K562 (cell line): ENCODE data around the gene SLC2A4RG. TPM values are rescaled to one million over a fixed set of nuclear protein-coding genes. Genes with fewer than 3 reads are reported as not detected.

Experiments
- ATAC-seq: fragments of 200-7000 bp; cut with Tn5 transposase; 3 replicates; pipeline ENCODE4 v1.9.1; 2020; ENCODE audit warnings: moderate library complexity
- BruUV-seq: library from RNA; stranded (reverse); fragments of 400-500 nt; replicated peaks from 2 replicates; lab custom pipeline; 2021; lab: Mats Ljungman, UMichigan
- CTCF ChIA-PET: fragments of 300-600 bp; formaldehyde crosslinking; extraction: SDS; loops from one replicate; lab custom pipeline; 2021; ENCODE audit warnings: low intra/inter-chr PET ratio; lab: Yijun Ruan, JAX
- POLR2A ChIA-PET: fragments of 300-600, 350-650 bp; sonication (Branson Sonifier 250); formaldehyde crosslinking; extraction: SDS; loops from one replicate; lab custom pipeline; 2021; ENCODE audit warnings: antibody characterized with exemption, inconsistent platforms; lab: Yijun Ruan, JAX
- DNase-seq, 4 experiments: peaks; one replicate each; pipeline versions ENCODE4 v3.0.0 to v3.0.0-alpha.2; 2011 to 2018; ENCODE audit warnings: low spot score in 3 of 4, mixed read lengths in 3 of 4; ENCODE audit errors: extremely low read depth in 1 of 4
- FAIRE-seq: peaks from 2 replicates; lab custom pipeline; 2011; peaks lifted over from hg19 to GRCh38; lab: Jason Lieb, UNC
- H2AFZ ChIP-seq: 2 replicates; pipeline ENCODE4 v1.6.0; 2011; ENCODE audit warnings: low read depth, low read length, control low read depth, inconsistent platforms
- H3K27ac ChIP-seq: fragments of 200-600 bp; 3 replicates; pipeline ENCODE4 v1.8.0; 2011; ENCODE audit warnings: low read depth, mild to moderate bottlenecking, control low read depth, inconsistent platforms, low read length, moderate library complexity, mixed read lengths; ENCODE audit errors: extremely low read depth
- H3K27me3 ChIP-seq, 2 experiments: fragments of 300-600 bp in 1 of 2; 2 replicates in 1 of 2; 3 replicates in 1 of 2; pipeline versions ENCODE4 v1.6.0 to v1.8.0; 2011; ENCODE audit warnings: inconsistent platforms in 2 of 2, low read length in 2 of 2, mild to moderate bottlenecking in 1 of 2, mixed read lengths in 1 of 2, moderate library complexity in 1 of 2; ENCODE audit not compliant: control insufficient read depth in 2 of 2, insufficient read depth in 2 of 2
- H3K36me3 ChIP-seq: fragments of 300-600 bp; 3 replicates; pipeline ENCODE4 v1.8.0; 2011; ENCODE audit warnings: mild to moderate bottlenecking, low read length, inconsistent platforms; ENCODE audit not compliant: control insufficient read depth, insufficient read depth
- H3K4me1 ChIP-seq, 2 experiments: fragments of 200-600 bp in 1 of 2; replicated peaks in 1 of 2; 2 replicates in 1 of 2; 3 replicates in 1 of 2; pipeline versions ENCODE4 v1.5.1 to v1.8.0; 2011; ENCODE audit warnings: inconsistent platforms in 2 of 2, low read length in 2 of 2, mild to moderate bottlenecking in 1 of 2, mixed read lengths in 1 of 2, moderate library complexity in 1 of 2; ENCODE audit not compliant: control insufficient read depth in 2 of 2, insufficient read depth in 2 of 2
- H3K4me2 ChIP-seq: 2 replicates; pipeline ENCODE4 v1.6.1; 2011; ENCODE audit warnings: low read length, control low read depth, inconsistent platforms, mixed read lengths; ENCODE audit not compliant: insufficient read depth
- H3K4me3 ChIP-seq: fragments of 200-600 bp; sonication (generic), shearing (Covaris generic); 2 replicates; pipeline ENCODE4 v1.5.1; 2016; ENCODE audit warnings: control low read depth, inconsistent platforms
- H3K79me2 ChIP-seq: fragments of 200-600 bp; 3 replicates; pipeline ENCODE4 v1.8.0; 2011; ENCODE audit warnings: low read length, inconsistent platforms; ENCODE audit not compliant: control insufficient read depth, insufficient read depth
- H3K9ac ChIP-seq, 2 experiments: 2 replicates each; pipeline versions ENCODE4 v1.6.0 to v1.6.1; 2011; ENCODE audit warnings: low read depth in 2 of 2, low read length in 2 of 2, control low read depth in 1 of 2, inconsistent platforms in 1 of 2, mild to moderate bottlenecking in 1 of 2, mixed read lengths in 1 of 2; ENCODE audit not compliant: insufficient read depth in 1 of 2
- H3K9me1 ChIP-seq: one replicate; pipeline ENCODE4 v1.6.0; 2011; ENCODE audit warnings: inconsistent platforms, mild to moderate bottlenecking, low read length, moderate library complexity; ENCODE audit not compliant: control insufficient read depth, insufficient read depth
- H3K9me3 ChIP-seq: replicated peaks from 2 replicates; pipeline ENCODE4 v1.5.1; 2011; ENCODE audit warnings: low read depth, low read length, inconsistent platforms; ENCODE audit not compliant: control insufficient read depth, insufficient read depth
- H4K20me1 ChIP-seq: replicated peaks from 2 replicates; pipeline ENCODE4 v1.6.1; 2011; ENCODE audit warnings: low read length, inconsistent platforms, mixed read lengths; ENCODE audit not compliant: control insufficient read depth, insufficient read depth
- ERF ChIP-seq: fragments of 450-650 bp; formaldehyde crosslinking; IDR thresholded peaks from 2 replicates; pipeline ENCODE4 v1.4.0; 2020; ENCODE audit warnings: mild to moderate bottlenecking, mixed read lengths
- MCM5 ChIP-seq: fragments of 450-650 bp; IDR thresholded peaks from 2 replicates; pipeline ENCODE4 v1.6.1; 2016; ENCODE audit warnings: low read depth
- NFRKB ChIP-seq: fragments of 450-650 bp; IDR thresholded peaks from 2 replicates; pipeline ENCODE4 v1.6.1; 2016; ENCODE audit warnings: low read depth
- RCOR1 ChIP-seq, 2 experiments: IDR thresholded peaks; 2 replicates each; pipeline ENCODE4 v1.6.1; 2012; ENCODE audit warnings: low read depth in 2 of 2, low read length in 2 of 2, borderline replicate concordance in 1 of 2, improper control_type of control experiment in 1 of 2
- RFX1 ChIP-seq: fragments of 450-650 bp; IDR thresholded peaks from 2 replicates; pipeline ENCODE4 v1.6.1; 2016; ENCODE audit warnings: mild to moderate bottlenecking, moderate library complexity
- TFAM ChIP-seq: fragments of 250-450 bp; sonication (Bioruptor Pico); conservative IDR thresholded peaks from 2 replicates; pipeline ENCODE4 v1.5.0; 2021; ENCODE audit warnings: mild to moderate bottlenecking, moderate library complexity
- USF2 ChIP-seq: sonication (generic); formaldehyde crosslinking; IDR thresholded peaks from 2 replicates; pipeline ENCODE4 v1.5.0; 2020; ENCODE audit warnings: missing genetic modification reagents
- ZBTB12 ChIP-seq: fragments of 250-450 bp; sonication (Bioruptor Pico); IDR thresholded peaks from 2 replicates; pipeline ENCODE4 v1.4.0; 2020
- ZFP30 ChIP-seq: fragments of 250-450 bp; sonication (Bioruptor Pico); IDR thresholded peaks from 2 replicates; pipeline ENCODE4 v1.8.0; 2022; ENCODE audit warnings: moderate library complexity, mild to moderate bottlenecking, inconsistent platforms, borderline replicate concordance
- ZNF165 ChIP-seq: fragments of 250-450 bp; sonication (Bioruptor Pico); IDR thresholded peaks from 2 replicates; pipeline ENCODE4 v1.4.0; 2020; ENCODE audit warnings: borderline replicate concordance
- ZNF318 ChIP-seq, 2 experiments: fragments of 450-650 bp; IDR thresholded peaks; 2 replicates each; pipeline ENCODE4 v1.6.1; 2016; ENCODE audit warnings: mild to moderate bottlenecking in 2 of 2, borderline replicate concordance in 1 of 2, low read depth in 1 of 2, moderate library complexity in 1 of 2
- WGBS: fragments of 100-300 bp; shearing (Covaris generic); methylation state at CpG from one replicate; pipeline ENCODE4 v1.1.6; 2016; ENCODE audit warnings: low coverage, mixed read lengths; ENCODE audit not compliant: insufficient coverage; ENCODE audit errors: missing lambda C conversion rate; 5-methylcytosine and 5-hydroxymethylcytosine counted together
- in situ Hi-C: fragments of 300-500 bp; cut with MboI; formaldehyde crosslinking; loops from 4 replicates; pipeline ENCODE4 v1.15.0; 2018; ENCODE audit warnings: inconsistent platforms, mixed read lengths
- intact Hi-C: fragments of 100-400 bp; cut with micrococcal nuclease; formaldehyde crosslinking; loops from 2 replicates; pipeline ENCODE4 v1.14.2; 2022
- polyA plus RNA-seq, 8 experiments: library from polyadenylated mRNA; depleted of rRNA in 4 of 8; stranded (reverse) in 5 of 8; unstranded in 3 of 8; fragments of >200 nt; fragmentation: Nextera tagmentation in 2 of 8; fragmentation: Illumina TruSeq in 1 of 8; extraction: Ambion mirVana in 2 of 8; extraction: Trizol in 1 of 8; gene quantifications; 2 replicates each; pipeline versions ENCODE4 v1.2.1 to v1.2.3, GENCODE V29; 2011 to 2014; ENCODE audit warnings: inconsistent platforms in 1 of 8, missing spikeins in 1 of 8
- total RNA-seq, 7 experiments: library from RNA; depleted of rRNA in 6 of 7; stranded (reverse); fragments of >200 nt in 6 of 7; fragmentation: Illumina TruSeq in 2 of 7; extraction: Trizol in 2 of 7; gene quantifications; 2 replicates each; pipeline versions ENCODE4 v1.2.1 to v1.2.3, GENCODE V29; 2011 to 2021; ENCODE audit warnings: low replicate concordance in 1 of 7

Gene SLC2A4RG
- total and polyA plus RNA-seq, 9 of the 15 experiments (the other 6 are each of a cell fraction or from before 2014, with no cell fraction given): 0.34 to 97.3 (median 26.5) TPM

GRCh38 chr20:63769891-63770474 is 30.4 kb downstream of the SLC2A4RG start:
- in situ Hi-C loops: loop anchor here (5.0 kb wide), 1 partner anchor 58 kb away; no protein-coding TSS in a partner anchor
- TF ChIP-seq USF2 (no peak), ZBTB12 (CRISPR knock-in tag) (no peak), ZNF318 (IDR thresholded peaks at IDR 0.05; ENCODE audit: borderline replicate concordance in 1 of 2, low read depth in 1 of 2) (no peak), NFRKB (no peak), ERF (no peak), RFX1 (no peak), ZNF165 (CRISPR knock-in tag) (no peak), RCOR1 (IDR thresholded peaks at IDR 0.05; ENCODE audit: borderline replicate concordance in 1 of 2, low read depth in 2 of 2, low read length in 2 of 2) (no peak), ZFP30 (CRISPR knock-in tag) (no peak), MCM5 (no peak), TFAM (CRISPR knock-in tag) (no peak)

More at GRCh38 chr20:63769891-63770474, 30.4 kb downstream of the SLC2A4RG start:
- FAIRE-seq (no peak), DNase-seq (no peak), ATAC-seq (no peak)
- H3K27ac ChIP-seq: no peak overlapping the region
- no peaks in the 10 kb centered on the region for H3K36me3 ChIP-seq
- no peak overlapping the region for H2AFZ ChIP-seq
- no peaks in the 10 kb centered on the region for H3K9me1 ChIP-seq
- CTCF ChIA-PET: no interaction called here
- WGBS: 51% methylated on average over 26 of the region's 31 CpGs
- intact Hi-C loops: no loop called here
- H3K9me3 ChIP-seq: no peaks in the 10 kb centered on the region
- no TSS peak for BruUV-seq
- H3K9ac ChIP-seq: peak overlapping the region in 1 of 2 experiments; percentile 13; a peak in 1 of 4 replicates
- H3K4me1 ChIP-seq: peaks cover 12 to 52% of the 10 kb centered on the region in 2 experiments; a peak in 4 of 5 replicates
- H3K79me2 ChIP-seq: no peaks in the 10 kb centered on the region
- H4K20me1 ChIP-seq: no peaks in the 10 kb centered on the region; the same call in 1 of the 2 replicates
- POLR2A ChIA-PET: no interaction called here
- no peak overlapping the region for H3K4me3 ChIP-seq
- peaks cover 0 to 9% of the 10 kb centered on the region in 2 experiments; a peak in 2 of 5 replicates for H3K27me3 ChIP-seq
- no peak overlapping the region for H3K4me2 ChIP-seq
